ENCODE results near the gene DHX57.
"Not testable (repeated sequence)": the region's sequence is repeated elsewhere in the genome, so short reads cannot be mapped to it uniquely, and the experiment has no call there.

DNA sequence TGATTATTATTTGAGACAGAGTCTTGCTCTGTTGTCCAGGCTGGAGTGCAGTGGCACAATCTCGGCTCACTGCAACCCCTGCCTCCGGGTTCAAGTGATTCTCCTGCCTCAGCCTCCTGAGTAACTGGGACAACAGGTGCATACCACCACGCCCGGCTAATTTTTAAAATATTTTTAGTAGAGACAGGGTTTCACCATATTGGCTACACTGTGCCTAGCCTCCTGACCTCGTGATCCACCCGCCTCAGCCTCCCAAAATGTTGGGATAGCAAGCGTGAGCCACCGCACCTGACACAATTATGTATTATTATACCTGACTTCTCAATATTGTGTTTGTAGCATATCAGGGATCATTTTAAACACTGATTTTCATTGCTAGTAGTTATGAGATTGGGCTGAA, 83.4 kb downstream of the DHX57 start:
- not testable (repeated sequence) for TF ChIP-seq POLR2A (IDR thresholded peaks at IDR 0.05; ENCODE audit: low read depth, low read length); POLR2AphosphoS5 (IDR thresholded peaks at IDR 0.05; ENCODE audit: low read depth, low read length); TAF1 (IDR thresholded peaks at IDR 0.05; ENCODE audit: borderline replicate concordance, low read depth, low read length)
